ENCODE data around the gene MOSPD3.

GRCh38 chr7:100588438-100588837, 23.9 kb upstream of the MOSPD3 start:
- no peak for TF ChIP-seq SUZ12 (IDR thresholded peaks at IDR 0.05)
- no peak for TF ChIP-seq FOXK2 (IDR thresholded peaks at IDR 0.05)
- TF ChIP-seq LEF1 (IDR thresholded peaks at IDR 0.05; ENCODE audit: borderline replicate concordance): no peak
- TF ChIP-seq ZNF384 (IDR thresholded peaks at IDR 0.05): no peak
- TF ChIP-seq FOXM1 (IDR thresholded peaks at IDR 0.05; ENCODE audit: borderline replicate concordance): no peak
- TF ChIP-seq FOXA1 (IDR thresholded peaks at IDR 0.05): no peak

Measured in HEK293T (cell line).